ENCODE results near the gene HCST. TPM values are rescaled to one million over a fixed set of nuclear protein-coding genes. Genes with fewer than 3 reads are reported as not detected.
"Not testable (repeated sequence)": the region's sequence is repeated elsewhere in the genome, so short reads cannot be mapped to it uniquely, and the experiment has no call there.

Gene HCST
- total and polyA plus RNA-seq, 8 donors: 5.0 to 12.5 (median 9.2) TPM; not detected in 3

GRCh38 chr19:35868823-35869326, 33.5 kb upstream of the HCST start:
- H3K9me3 ChIP-seq: no peaks in the 10 kb centered on the region
- intact Hi-C loops (cut with DNase I; ENCODE audit: low total_unique reads): no loop called here
- H3K4me1 ChIP-seq: peaks cover 21 to 27% (median 24%) of the 10 kb centered on the region in 4 donors
- H3K4me3 ChIP-seq: peak overlapping the region; percentile 56 to 63 (median 58)
- peak overlapping the region; percentile 42 to 79 (median 67) for H3K27ac ChIP-seq
- DNase-seq: no peak
- peaks cover 0 to 6% (median 0%) of the 10 kb centered on the region in 4 donors for H3K36me3 ChIP-seq
- TF ChIP-seq POLR2A (IDR thresholded peaks at IDR 0.05) (no peak), POLR2AphosphoS5 (IDR thresholded peaks at IDR 0.05) (no peak), CTCF (IDR thresholded peaks at IDR 0.05) (no peak), EP300 (IDR thresholded peaks at IDR 0.05) (no peak)
- WGBS, 5 donors: 0 to 2% (median 1%) methylated on average over 1 to 15 of the region's 15 CpGs
- H3K27me3 ChIP-seq: peaks cover 0 to 76% (median 17%) of the 10 kb centered on the region in 3 donors

- 1 to 2% (median 1%) methylated on average over 22 to 51 of the region's 51 CpGs for WGBS, 5 donors
- no peak for TF ChIP-seq EP300 (IDR thresholded peaks at IDR 0.05)
- TF ChIP-seq POLR2AphosphoS5 (IDR thresholded peaks at IDR 0.05): peak in 1 of 3 donors; percentile 39
- Histone ChIP-seq H3K4me3 (peak overlapping the region; percentile 56 to 63 (median 58)), H3K27ac (peak overlapping the region in 4 of 5 donors; percentile 6 to 77 (median 46)), H3K27me3 (peaks cover 0 to 70% (median 17%) of the 10 kb centered on the region in 3 donors), H3K36me3 (peaks cover 0 to 6% (median 2%) of the 10 kb centered on the region in 4 donors), H3K9me3 (no peaks in the 10 kb centered on the region), H3K4me1 (peaks cover 21 to 27% (median 24%) of the 10 kb centered on the region in 4 donors)
- intact Hi-C loops (cut with DNase I; ENCODE audit: low total_unique reads): no loop called here
- peak; percentile 88 to 94 for DNase-seq
Observed at GRCh38 chr19:35869327-35870123, 32.8 kb upstream of the HCST start.

GRCh38 chr19:35870124-35870736, 32.1 kb upstream of the HCST start:
- peak overlapping the region; percentile 56 to 63 (median 58) for H3K4me3 ChIP-seq
- H3K36me3 ChIP-seq; intact Hi-C loops (cut with DNase I; ENCODE audit: low total_unique reads); H3K27ac ChIP-seq; H3K9me3 ChIP-seq: not testable (repeated sequence)
- WGBS, 5 donors: 42 to 60% (median 54%) methylated on average over 26 of the region's 26 CpGs
- peaks cover 0 to 67% (median 17%) of the 10 kb centered on the region in 3 donors for H3K27me3 ChIP-seq
- H3K4me1 ChIP-seq: peaks cover 21 to 27% (median 24%) of the 10 kb centered on the region in 4 donors
- DNase-seq: peak in 1 of 2 donors; percentile 24

- intact Hi-C loops (cut with DNase I; ENCODE audit: low total_unique reads): no loop called here
- Histone ChIP-seq H3K36me3 (peaks cover 0 to 7% (median 3%) of the 10 kb centered on the region in 4 donors), H3K4me1 (peaks cover 21 to 27% (median 24%) of the 10 kb centered on the region in 4 donors), H3K9me3 (no peaks in the 10 kb centered on the region), H3K4me3 (no peak overlapping the region), H3K27ac (no peak overlapping the region), H3K27me3 (peaks cover 0 to 67% (median 17%) of the 10 kb centered on the region in 3 donors)
- TF ChIP-seq EP300 (IDR thresholded peaks at IDR 0.05): no peak
- WGBS, 5 donors: 82 to 92% (median 89%) methylated on average over 11 to 12 of the region's 12 CpGs
- DNase-seq: no peak
Observed at GRCh38 chr19:35870798-35871197, 31.5 kb upstream of the HCST start.

- 86 to 91% (median 88%) methylated on average over 12 of the region's 12 CpGs for WGBS, 5 donors
- peaks cover 0 to 15% (median 3%) of the 10 kb centered on the region in 4 donors for H3K36me3 ChIP-seq
- intact Hi-C loops (cut with DNase I; ENCODE audit: low total_unique reads): no loop called here
- DNase-seq: no peak
- H3K9me3 ChIP-seq: no peaks in the 10 kb centered on the region
- H3K27ac ChIP-seq: no peak overlapping the region
- TF ChIP-seq EP300 (IDR thresholded peaks at IDR 0.05): no peak
- TF ChIP-seq POLR2AphosphoS5 (IDR thresholded peaks at IDR 0.05): no peak
- TF ChIP-seq CTCF (IDR thresholded peaks at IDR 0.05): no peak
- H3K4me1 ChIP-seq: peaks cover 21 to 27% (median 24%) of the 10 kb centered on the region in 4 donors
- H3K4me3 ChIP-seq: no peak overlapping the region
- H3K27me3 ChIP-seq: peaks cover 0 to 59% (median 17%) of the 10 kb centered on the region in 3 donors
Observed at GRCh38 chr19:35871611-35872010, 30.7 kb upstream of the HCST start.
